Fibroblast of pulmonary artery (primary cell): Measurements from ENCODE around the gene SERTAD4.

Source experiments
- DNase-seq: peaks from one replicate; pipeline ENCODE4 v3.0.0-alpha.2; 2010; ENCODE audit warnings: low read depth
- H3K4me3 ChIP-seq: replicated peaks from 2 replicates; pipeline ENCODE4 v1.5.1; 2011; ENCODE audit warnings: low read depth, mild to moderate bottlenecking, control low read depth, low read length, moderate library complexity
- TF ChIP-seq, protein P1 (sequence below): IDR thresholded peaks from 2 replicates; pipeline ENCODE4 v1.5.1; 2011; ENCODE audit warnings: mild to moderate bottlenecking, control low read depth, low read length, inconsistent platforms; ENCODE audit errors: missing control alignments

SERTAD4 gene

GRCh38 chr1:210291081-210291764, 58.6 kb downstream of the SERTAD4 start:
- TF ChIP-seq, protein P1, sequence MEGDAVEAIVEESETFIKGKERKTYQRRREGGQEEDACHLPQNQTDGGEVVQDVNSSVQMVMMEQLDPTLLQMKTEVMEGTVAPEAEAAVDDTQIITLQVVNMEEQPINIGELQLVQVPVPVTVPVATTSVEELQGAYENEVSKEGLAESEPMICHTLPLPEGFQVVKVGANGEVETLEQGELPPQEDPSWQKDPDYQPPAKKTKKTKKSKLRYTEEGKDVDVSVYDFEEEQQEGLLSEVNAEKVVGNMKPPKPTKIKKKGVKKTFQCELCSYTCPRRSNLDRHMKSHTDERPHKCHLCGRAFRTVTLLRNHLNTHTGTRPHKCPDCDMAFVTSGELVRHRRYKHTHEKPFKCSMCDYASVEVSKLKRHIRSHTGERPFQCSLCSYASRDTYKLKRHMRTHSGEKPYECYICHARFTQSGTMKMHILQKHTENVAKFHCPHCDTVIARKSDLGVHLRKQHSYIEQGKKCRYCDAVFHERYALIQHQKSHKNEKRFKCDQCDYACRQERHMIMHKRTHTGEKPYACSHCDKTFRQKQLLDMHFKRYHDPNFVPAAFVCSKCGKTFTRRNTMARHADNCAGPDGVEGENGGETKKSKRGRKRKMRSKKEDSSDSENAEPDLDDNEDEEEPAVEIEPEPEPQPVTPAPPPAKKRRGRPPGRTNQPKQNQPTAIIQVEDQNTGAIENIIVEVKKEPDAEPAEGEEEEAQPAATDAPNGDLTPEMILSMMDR = no peak
- peak; percentile 8 for DNase-seq
- no peak overlapping the region for H3K4me3 ChIP-seq

DNA sequence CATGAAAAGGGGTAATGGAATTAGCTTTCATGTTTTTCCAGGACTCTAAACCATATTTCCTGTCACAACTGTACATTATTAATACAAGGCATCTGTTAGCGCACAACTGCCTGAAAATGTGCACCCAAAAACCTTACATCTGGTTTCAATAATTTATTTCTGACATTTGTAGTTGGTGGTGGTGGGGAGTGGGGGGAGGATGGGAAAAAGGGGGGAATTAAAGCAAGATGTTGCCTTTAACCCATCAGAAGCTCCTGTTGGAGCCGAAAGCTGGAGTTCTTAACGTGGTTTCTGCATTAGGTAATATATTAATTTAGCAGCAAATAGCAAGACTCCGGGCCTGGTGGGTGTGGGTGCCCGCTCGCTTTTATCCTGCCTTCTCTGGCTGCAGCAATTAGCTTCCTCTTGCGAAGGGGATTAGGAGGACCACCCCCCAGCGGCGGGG, 59.2 kb downstream of the SERTAD4 start:
- no peak overlapping the region for H3K4me3 ChIP-seq
- TF ChIP-seq, protein P1 = no peak
- peak; percentile 17 for DNase-seq

DNA sequence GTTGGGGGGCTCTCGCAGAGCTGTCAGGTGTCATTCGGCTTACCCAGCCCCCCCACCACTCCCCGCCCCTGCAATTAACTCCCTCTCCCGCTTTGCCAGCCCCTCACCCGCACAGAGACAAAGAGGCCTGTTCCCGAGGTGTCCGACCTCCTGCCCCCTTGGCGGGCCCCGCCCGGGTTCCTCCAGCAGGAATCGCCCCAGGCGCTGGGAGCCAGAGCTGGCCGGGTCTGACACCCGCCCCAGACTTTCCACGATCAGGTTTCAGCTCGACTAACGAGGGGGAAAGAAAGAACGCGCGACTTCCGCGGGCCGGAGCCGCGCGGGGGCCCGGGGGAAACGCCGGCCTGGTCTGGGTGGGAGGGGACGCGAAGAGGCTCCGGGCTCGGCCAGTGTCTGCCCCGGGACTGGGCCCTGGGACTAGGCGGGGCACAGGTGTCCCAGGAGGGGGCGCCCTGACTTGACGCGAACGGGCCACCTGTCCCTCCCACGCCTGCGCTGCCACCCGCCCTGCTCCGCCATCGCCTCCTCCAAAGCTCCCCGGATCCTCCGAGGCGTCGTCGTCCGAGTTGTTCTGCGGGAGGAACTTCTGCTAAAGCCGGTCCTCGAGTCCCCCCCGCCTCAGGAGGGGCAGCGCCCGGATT, 59.8 kb downstream of the SERTAD4 start:
- TF ChIP-seq, protein P1 = no peak
- H3K4me3 ChIP-seq = peak overlapping the region; percentile 42
- DNase-seq = peak; percentile 4

DNA sequence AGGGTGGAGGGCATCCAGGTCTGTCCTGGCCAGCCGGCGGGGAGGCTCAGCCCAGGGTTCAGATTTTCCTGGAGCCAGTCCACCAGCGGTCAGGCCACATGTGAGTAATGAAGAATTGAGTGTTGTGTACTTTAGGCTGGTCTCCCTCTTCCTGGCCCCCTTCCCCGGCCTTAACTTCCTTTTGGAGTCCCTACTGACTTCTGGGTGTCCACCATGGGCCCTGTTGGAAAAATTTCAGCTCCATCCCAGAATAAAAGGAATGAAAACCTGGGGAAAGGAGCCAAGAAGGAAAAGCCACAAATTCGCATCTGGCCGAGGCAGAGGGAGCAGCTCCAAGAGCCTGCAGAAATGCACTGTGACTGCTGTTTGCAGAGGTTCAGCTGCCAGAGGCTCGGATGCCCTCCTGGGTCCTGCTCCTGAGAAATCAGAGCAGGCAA, 60.6 kb downstream of the SERTAD4 start:
- H3K4me3 ChIP-seq = peak overlapping the region; percentile 42
- DNase-seq = peak; percentile 85
- TF ChIP-seq, protein P1 = no peak

DNA sequence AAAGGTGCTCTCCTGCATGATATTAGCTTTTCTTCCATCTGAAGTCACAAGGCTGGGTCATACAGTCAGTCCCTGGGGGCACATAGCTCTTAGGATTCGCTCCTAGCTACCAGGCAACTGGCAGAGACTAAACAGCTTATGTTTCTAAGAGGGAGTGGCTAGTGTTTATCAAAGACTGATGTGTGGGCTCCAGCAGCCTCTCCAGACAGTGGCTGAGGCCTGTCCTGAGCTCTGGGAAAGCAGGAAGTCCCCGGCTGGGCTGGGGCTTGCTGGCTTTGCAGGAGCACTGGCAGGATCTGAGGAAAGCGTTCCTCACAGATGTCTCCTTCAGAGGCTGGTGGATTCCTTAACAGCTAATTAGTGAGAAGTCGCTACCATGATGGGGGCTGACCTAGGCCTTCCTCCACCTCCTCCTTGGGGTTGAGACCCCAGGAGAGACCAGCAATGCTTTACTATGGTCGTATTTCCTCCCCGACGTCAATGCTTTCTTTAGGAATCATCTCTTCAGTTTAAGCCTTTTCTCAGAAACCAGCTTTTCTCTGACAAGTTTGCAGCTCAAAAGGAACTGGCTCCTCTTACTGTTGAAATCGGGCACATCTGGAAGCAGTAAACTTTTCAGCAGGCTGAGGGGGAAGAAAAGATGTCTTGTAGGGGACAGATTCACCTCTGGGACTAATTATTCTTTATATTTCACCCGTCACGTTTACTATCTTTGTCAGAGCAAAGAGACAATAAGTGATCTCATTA, 62.6 kb downstream of the SERTAD4 start:
- TF ChIP-seq, protein P1 = no peak
- peak; percentile 30 for DNase-seq
- no peak overlapping the region for H3K4me3 ChIP-seq
